Fibroblast of peridontal ligament (primary cell): Measurements from ENCODE around the gene NIPBL.
A peak's percentile ranks its signal among the peaks of the same experiment; 100 is the strongest.
"Not testable (repeated sequence)": the region's sequence is repeated elsewhere in the genome, so short reads cannot be mapped to it uniquely, and the experiment has no call there.

Experiments
- DNase-seq: peaks from one replicate; pipeline ENCODE4 v3.0.0-alpha.2; 2010; ENCODE audit errors: extremely low read depth

The NIPBL gene

DNA sequence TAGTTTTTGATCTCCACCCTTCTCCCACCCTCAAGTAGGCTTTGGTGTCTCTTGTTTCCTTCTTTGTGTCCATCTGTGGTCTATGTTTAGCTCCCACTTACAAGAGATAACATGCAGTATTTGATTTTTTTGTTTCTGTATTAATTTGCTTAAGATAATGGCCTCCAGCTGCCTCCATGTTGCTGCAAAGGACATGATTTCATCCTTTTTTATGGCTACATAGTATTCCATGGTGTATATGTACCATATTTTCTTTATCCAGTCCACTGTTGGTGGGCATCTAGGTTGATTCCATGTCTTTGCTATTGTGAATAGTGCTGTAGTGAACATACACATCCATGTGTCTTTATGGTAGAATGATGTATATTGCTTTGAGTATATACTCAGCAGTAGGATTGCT is 24.5 kb downstream of the NIPBL start:
- not testable (repeated sequence) for DNase-seq

DNA sequence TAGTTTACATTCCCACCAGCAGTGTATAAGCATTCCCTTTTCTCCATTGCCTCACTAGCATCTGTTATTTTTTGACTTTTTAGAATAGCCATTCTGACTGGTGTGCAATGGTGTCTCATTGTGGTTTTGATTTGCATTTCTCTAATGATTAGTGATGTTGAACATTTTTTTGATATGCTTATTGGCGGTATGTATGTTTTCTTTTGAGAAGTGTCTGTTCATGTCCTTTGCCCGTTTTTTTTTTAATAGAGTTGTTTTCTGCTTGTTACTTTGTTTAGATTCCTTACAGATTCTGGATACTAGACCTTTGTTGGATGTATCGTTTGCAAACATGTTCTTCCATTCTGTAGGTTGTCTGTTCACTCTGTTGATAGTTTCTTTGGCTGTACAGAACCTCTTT is 25.3 kb downstream of the NIPBL start:
- DNase-seq = no peak

DNA sequence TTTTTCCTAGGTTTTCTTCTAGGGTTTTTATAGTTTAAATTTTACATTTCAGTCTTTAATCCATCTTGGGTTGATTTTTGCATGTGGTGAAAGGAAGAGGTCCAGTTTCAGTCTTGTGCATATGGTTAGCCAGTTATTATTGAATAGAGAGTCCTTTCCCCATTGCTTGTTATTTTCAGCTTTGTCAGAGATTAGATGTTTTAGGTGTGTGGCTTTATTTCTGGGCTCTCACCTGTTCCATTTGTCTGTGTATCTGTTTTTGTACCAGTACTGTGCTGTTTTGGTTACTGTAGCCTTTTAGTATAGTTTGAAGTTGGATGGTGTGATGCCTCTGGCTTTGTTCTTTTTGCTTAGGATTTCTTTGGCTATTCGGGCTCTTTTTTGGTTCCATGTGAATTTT is 25.8 kb downstream of the NIPBL start:
- DNase-seq = no peak

DNA sequence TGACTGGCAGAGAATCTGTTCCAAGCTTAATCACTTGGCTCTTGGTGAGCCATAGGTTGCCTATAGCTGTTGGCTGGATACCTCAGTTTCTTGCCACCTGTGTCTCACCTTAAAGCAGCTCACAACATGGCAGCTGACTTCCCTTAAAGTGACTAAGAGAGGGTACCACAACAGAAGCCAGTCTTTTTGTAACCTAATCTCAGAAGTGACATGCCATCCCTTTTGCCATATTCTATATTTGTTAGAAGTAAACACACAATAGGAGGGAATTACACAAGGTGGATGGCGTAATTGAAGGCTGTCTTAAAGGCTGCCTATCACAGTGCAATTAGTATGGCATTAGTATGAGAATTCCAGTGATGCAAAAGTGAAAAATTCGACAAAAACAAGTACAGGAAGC is 28.1 kb downstream of the NIPBL start:
- DNase-seq = no peak

DNA sequence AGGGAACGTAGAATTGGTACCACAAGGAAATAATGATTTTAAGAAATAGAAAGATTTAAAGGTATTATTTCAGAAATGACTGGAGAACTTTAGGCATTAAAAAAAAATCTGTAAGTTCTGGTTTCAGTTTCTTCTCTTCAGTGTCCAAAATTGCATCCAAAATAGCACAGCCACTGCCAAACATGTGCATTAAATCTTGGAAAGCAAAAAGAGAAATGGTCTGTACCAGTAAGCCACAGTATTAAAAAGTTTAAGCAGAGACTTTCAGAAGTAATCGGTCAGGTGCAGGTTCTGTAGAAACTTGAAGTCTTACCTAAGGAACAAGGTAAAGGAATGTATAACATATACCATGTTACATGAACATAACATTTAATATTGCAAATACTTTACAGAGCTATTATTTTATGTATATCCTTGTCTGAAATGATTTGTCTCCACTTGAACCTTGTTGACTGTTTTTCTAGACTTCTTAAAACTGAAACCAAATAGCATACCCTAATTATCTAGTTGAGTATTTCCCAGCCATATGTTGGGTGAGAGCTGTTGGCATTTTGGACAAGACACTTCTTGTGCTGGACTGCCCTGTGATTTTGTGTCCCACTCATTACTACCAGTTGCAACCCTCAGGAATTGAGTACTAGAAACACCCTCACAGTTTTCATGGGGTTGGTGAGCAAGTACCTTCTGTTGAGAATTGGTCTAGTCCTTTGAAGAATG is 32.1 kb downstream of the NIPBL start:
- DNase-seq = peak; percentile 66

DNA sequence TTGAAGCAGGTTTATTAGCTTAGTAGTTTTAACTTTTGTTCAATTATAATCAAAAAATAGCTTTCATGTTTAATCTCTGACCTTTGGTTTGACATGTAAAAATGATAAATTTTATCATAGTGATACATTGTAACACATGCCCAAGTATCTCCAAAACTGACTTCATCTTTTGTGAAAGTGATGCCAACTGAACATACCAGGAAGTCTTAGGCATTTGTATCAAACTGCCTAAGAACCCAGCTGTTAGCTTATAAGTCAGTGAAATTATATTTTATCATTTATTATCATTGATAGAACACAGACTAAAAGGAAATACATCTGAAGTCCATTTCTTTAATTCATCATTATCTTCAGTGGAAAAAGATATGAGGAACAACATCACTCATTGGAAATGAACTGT is 39.1 kb downstream of the NIPBL start:
- peak; percentile 60 for DNase-seq

DNA sequence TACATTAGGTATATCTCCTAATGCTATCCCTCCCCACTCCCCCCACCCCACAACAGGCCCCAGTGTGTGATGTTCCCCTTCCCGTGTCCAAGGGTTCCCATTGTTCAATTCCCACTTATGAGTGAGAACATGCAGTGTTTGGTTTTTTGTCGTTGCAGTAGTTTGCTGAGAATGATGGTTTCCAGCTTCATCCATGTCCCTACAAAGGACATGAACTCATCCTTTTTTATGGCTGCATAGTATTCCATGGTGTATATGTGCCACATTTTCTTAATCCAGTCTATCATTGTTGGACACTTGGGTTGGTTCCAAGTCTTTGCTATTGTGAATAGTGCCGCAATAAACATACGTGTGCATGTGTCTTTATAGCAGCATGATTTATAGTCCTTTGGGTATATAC is 40.0 kb downstream of the NIPBL start:
- DNase-seq = not testable (repeated sequence)

DNA sequence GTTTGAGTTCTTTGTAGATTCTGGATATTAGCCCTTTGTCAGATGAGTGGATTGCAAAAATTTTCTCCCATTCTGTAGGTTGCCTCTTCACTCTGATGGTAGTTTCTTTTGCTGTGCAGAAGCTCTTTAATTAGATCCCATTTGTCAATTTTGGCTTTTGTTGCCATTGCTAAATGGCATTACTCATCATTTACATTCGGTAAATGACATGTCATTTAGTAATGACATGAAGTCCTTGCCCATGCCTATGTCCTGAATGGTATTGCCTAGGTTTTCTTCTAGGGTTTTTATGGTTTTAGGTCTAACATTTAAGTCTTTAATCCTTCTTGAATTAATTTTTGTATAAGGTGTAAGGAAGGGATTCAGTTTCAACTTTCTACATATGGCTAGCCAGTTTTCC is 40.8 kb downstream of the NIPBL start:
- not testable (repeated sequence) for DNase-seq

DNA sequence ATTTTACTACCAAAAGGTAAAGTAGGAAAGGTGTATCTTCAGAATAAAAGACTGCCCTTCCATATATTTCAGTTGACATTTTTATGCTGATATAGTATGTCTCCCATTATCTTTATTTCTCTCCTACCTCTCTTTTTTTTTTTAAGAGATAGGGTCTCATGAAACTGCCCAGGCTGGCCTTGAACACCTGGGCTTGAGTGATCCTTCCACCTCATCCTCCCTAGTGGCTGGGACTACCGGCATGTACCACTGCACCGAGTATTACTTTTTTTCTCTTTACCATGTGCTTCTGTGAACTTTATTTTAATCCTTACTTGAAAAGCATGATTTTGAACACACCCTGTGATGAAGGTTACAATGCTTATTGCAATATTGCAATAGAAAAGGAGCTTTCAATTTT is 42.7 kb downstream of the NIPBL start:
- no peak for DNase-seq

DNA sequence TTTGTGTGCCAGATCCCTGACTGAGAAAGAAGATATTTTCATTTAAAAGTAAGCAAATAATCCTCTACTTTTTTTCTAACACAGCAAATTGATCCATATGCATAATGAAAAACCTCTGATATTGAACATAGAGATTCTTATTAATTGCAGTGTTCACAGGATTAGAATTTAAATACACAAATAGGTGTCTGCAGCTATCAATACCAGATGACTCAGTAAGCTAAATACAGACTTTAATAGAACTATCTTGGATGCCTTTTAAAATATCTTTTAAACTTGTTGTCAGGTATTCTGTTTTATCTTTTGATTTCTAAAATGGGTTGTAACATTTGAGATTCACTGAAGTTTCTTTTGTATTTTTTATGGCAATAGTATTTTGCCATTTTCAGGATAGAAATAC is 43.1 kb downstream of the NIPBL start:
- DNase-seq = no peak

DNA sequence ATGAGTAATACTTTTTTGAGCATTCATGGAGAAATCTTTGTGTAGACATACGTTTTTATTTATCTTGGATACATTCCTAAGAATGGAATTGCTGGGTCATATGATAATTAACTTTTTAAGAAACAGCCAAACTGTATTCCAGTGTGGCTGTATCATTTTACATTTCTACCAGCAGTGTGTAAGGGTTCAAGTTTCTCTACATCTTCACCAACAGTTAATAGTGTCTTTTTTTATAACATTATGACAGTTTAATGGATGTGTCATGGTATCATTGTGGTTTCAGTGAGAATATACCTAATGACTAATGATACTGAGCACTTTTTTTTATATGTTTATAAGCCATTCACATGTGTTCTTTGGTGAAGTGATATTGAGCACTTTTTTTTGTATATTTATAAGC is 52.4 kb downstream of the NIPBL start:
- peak; percentile 75 for DNase-seq

DNA sequence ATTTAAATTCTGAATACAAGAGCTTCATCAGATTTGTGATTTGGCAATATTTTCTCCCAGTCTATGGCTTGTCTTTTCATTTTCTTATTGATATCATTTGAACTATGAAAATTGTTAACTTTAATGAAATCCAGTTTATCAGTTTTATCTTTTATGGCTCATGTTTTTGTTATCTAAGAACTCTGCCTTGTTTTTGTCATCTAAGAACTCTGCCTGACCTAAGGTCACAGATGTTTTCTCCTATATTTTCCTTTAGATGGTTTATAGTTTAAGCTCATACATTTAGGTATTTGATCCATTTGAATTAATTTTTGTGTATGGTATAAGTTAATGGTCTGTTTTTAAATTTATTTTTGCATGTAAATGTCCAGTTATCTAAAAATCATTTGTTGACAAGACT is 52.9 kb downstream of the NIPBL start:
- no peak for DNase-seq

DNA sequence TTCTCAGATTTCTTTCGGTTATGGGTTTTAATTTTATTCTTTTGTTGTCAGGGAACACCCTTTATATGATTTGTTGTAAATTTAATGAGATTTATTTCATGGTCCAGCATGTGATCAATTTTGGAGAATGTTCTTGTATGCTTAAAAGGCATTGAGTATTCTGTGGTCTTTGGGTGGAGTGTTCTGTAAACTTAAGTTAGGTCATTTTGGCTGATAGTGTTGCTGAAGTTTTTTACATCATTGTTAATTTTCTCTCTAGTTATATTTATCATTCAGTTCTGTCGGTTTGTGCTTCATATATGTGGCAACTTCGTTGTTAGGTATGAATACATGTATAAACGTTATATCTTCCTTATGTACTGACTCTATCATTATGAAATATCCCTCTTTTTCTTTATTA is 55.5 kb downstream of the NIPBL start:
- DNase-seq = no peak

DNA sequence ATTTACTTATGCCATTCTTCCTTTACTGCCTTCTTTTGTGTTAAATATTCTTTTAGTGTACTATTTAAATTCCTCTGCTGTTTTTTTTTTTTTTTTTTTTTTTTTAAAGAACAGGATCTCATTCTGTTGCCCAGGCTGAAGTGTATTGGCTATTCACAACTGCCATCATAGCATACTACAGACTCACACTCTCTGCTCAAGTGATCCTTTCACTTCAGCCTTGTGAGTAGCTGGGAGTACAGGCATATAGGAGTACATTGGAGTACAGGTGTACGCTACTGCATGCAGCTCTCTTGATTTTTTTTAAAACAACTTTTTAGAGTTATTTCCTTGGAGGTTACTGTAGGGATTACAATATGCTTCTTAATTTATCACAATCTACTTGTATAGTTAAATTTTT is 56.1 kb downstream of the NIPBL start:
- no peak for DNase-seq

DNA sequence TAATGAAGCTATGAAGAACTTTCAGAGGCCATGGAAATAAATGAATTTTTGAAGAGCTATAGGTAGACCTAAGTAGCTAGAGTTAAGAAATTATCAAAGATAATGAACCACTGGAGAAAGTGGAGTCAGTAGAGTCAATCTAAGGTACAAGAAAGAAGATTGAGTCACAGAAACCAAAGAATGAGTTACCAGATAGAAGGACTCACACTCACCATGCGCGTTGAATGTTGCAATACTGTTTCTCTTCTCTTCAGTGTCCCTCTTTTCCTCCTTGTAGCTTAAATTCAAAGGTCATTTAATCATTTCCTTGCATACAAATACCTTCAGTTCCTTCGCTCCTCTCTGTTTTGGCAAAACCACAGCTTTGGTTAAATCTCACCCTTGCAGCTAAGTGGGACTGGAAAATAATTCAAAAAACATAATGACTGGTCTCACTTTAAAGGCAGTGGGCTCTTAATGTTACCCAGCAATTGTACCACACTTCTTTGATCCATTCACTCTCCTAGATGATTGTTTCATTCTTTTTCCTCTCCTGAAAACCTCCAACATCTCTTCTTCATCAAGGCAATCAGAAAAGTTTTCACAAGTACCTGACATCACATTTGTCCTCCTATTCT is 58.3 kb downstream of the NIPBL start:
- DNase-seq = no peak

DNA sequence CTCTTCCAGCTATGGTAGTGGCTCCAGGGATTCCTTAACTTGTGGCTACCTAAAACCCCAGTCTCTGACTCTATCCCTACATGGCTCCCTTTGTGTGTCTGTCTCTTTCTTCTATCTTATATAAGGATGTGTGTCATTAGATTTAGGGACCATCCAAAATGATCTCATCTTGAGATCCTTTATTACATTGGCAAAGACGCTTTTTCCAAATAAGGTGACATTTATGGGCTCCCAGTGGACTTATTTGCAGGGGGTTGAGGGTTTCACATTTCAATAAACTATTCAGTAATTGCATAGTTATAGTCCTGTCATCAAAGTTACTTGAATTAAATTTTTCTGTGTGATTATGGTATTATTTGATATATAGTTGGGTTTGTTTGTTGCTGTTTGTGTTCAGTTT is 59.2 kb downstream of the NIPBL start:
- DNase-seq = no peak

DNA sequence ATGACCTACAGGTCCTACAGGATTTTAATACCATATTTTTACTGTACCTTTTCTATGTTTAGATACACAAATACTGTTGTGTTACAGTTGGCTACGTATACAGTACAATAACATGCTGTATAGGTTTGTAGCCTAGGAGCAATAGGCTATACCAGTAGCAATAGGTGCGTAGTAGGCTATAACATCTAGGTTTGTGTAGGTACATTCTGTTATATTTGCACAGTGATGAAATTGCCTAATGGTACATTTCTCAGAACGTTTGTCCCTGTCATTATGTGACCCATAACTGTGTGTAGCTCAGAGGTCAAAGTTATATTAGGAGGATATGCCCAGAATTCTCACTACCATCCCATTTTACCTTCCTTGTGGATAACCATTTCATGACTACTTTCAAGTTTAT is 59.7 kb downstream of the NIPBL start:
- DNase-seq = no peak

DNA sequence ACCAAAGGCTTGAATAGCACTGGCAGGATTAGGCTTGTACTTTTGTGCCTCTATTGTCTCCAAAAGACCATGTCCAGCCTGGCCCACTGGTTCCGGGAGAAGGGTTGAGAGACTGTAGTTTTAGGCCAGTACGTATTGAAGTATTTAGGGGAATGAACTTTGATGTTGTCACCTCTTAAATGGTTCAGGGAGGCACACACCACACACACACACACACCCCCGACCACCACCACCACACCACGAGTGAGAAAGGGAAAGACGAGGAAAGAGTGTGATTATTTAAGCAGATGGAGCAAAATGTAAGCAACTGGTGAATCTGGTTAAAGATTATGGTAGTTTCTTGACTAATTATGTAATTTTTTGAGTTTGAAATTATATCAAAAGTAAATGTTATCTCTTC is 61.6 kb downstream of the NIPBL start:
- no peak for DNase-seq

DNA sequence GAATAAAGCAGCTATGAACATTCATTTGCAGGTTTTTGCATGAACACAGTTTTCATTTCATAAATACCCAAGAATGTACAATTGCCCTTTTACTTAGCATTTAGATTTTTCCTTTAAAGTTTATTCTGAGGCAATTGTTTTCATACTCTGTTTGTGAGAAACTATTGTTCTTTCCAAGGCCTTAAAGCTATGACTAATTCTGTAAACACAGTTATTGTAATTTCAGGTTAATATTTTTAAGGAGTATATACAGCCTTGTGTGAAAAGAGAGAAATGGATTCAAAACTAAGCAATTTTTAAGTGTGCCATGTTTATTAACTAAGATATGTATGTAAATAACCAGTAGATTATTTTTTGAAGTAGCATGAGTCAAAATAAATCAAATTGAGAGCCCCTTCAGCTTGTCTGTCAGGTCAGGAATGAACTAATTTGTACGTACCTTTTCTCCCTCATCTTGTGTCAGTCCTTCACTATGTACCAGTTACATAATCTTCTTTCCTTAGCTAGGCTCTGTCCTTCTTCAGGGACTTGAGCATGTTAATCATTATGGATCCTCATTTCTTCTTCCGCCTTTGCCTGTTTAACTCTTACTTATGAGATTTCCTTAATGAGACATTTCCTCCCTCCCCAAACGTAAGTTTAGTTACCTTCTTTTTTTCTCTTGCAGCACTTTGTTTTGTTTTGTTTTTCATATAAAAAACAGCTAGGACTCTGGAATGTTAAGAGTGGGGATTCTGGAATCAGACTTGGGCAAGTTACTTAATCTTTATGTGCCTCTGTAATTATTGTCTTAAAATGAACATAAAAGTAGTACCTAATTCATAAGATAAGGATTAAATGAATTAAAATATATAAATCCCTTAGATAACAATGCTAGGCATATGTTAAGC is 63.6 kb downstream of the NIPBL start:
- no peak for DNase-seq

DNA sequence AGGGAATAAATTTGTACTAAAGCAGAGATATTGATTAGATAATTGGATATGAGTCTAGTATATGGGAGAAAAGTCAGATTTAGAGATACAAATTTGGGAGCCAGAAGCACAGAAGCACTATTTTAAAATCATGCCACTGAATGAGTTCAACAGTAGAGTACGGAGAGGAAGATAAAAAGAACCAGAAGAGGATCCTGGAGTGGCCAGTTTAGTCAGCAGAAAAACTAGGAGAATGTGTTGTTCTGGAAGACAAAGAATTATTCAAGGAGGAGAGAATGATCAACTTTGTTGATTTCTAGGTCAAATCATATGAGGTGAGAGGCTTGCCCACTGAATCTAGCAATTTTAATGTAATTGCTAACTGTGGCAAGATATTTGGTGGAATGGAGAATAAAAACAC is 67.0 kb downstream of the NIPBL start:
- no peak for DNase-seq

DNA sequence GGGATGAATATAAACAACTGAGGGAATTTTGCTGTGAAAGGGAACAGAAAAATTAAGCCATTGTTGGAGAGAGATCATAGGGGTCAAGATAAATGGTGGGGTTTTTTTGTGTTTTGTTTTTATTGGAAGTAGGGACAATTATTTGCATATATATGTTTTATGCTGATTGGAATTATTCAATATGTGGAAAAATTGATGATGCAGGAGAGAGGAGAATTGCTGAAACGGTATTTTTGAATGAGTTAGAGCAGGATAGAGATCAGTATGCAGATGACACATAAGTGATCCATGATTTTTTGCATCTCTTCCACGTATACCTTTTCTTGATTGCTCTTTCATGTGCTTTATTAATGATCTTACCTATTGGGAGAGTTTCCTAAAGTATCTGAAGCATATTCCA is 67.5 kb downstream of the NIPBL start:
- DNase-seq = no peak

DNA sequence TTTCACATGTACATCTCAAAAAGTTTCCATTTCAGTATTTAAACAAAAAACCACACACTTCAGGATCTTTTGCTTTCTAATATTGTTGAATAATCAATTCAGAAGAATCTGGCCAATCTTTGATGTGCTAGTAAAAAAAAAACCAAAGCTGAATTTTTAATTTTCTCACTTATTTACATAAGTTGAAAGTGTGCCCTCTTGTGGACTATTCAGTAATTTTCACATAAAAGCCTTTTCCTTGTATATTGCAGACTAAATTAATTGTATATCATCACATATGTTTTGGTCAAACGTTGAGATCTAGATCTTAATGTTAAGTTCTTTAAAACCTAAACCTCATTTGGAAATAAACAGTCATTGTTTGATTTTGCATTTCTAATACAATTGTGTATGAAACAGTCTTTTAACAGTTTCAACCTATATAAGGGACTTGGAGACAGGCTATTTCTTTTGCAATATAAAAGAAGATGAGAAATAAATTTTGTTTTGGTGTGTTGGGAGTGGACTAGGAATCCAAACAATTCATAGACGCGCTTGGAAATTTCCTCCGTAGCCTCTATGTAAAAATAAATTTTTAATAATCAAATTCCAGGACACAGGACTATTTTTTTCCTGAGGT is 68.1 kb downstream of the NIPBL start:
- DNase-seq = peak; percentile 89
